ENCODE results near the gene TTN. TPM values are rescaled to one million over a fixed set of nuclear protein-coding genes. Genes with fewer than 3 reads are reported as not detected.

The TTN gene
- total and polyA plus RNA-seq, 2 of the 4 experiments (the other 2 are of a cell fraction) = 0.02 to 0.18 TPM

DNA sequence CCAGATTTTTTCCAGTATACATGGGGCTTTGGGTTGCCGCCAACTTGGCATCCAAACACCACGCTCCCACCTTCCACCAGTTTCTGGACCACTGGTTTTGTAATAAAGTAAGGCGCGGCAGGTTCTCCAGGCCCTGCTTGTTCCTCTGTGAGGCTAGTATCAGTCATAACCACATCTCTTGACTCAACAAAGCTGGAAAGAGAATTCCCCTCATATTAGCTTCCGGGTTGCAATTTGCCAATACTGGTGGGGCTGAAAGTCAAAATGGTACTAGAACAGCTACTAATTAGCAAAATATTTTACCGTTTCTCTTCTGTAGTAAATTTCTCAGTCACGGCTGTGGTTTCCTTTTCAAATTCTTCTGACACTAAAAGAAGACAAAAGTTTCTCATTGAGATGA lies 25.0 kb downstream of the TTN start:
- intact Hi-C loops (cut with micrococcal nuclease) = no loop called here
- no CpG with 5 or more reads among the region's 7 CpGs for WGBS, 2 experiments (ENCODE audit: extremely low coverage in 2 of 2, insufficient read length in 1 of 2)
- no TSS peak for BruUV-seq (replicated peaks)
- Histone ChIP-seq H4K8ac (ENCODE audit: low read depth in 2 of 2, low read length in 2 of 2) (no peak overlapping the region), H2AFZ (replicated peaks; ENCODE audit: low read length, poor library complexity) (no peak overlapping the region), H3K4ac (ENCODE audit: low read depth, low read length) (no peak overlapping the region), H3K36me3 (ENCODE audit: control insufficient read depth, insufficient read depth, low read length) (no peaks in the 10 kb centered on the region), H3K27me3 (ENCODE audit: control insufficient read depth, insufficient read depth, low read length) (no peaks in the 10 kb centered on the region), H4K91ac (ENCODE audit: insufficient read depth, low read depth, low read length) (no peak overlapping the region), H2BK20ac (ENCODE audit: low read depth, low read length) (no peak overlapping the region), H3K18ac (ENCODE audit: low read depth, low read length) (no peak overlapping the region), H3K9me1 (ENCODE audit: insufficient read depth, low read length) (no peaks in the 10 kb centered on the region), H3K4me2 (ENCODE audit: low read depth, low read length) (no peak overlapping the region), H2AK5ac (ENCODE audit: low read depth, low read length) (no peak overlapping the region), H3K9me3 (ENCODE audit: control insufficient read depth, insufficient read depth, low read length) (no peaks in the 10 kb centered on the region), H3K23ac (ENCODE audit: low read depth, low read length) (no peak overlapping the region), H2BK120ac (ENCODE audit: low read depth, low read length) (no peak overlapping the region), H3K4me1 (ENCODE audit: control insufficient read depth, insufficient read depth, low read length) (no peaks in the 10 kb centered on the region), H3K9ac (ENCODE audit: low read depth, low read length) (no peak overlapping the region), H2BK15ac (ENCODE audit: low read depth, low read length) (no peak overlapping the region), H3K4me3 (ENCODE audit: insufficient read depth, low read depth, low read length) (no peak overlapping the region), H3K27ac (ENCODE audit: insufficient read depth, low read length) (no peak overlapping the region), H3K14ac (replicated peaks; ENCODE audit: low read depth, low read length) (no peak overlapping the region), H4K5ac (ENCODE audit: low read depth, low read length) (no peak overlapping the region), H4K20me1 (ENCODE audit: insufficient read depth, low read length) (no peaks in the 10 kb centered on the region), H3K56ac (ENCODE audit: extremely low read depth, insufficient read depth, low read length) (no peak overlapping the region), H3K79me1 (ENCODE audit: low read depth in 1 of 2, low read length in 2 of 2) (no peaks in the 10 kb centered on the region), H2AK9ac (replicated peaks; ENCODE audit: low read depth, low read length, poor library complexity) (no peak overlapping the region), H2BK5ac (ENCODE audit: low read depth, low read length, poor library complexity, severe bottlenecking) (no peak overlapping the region)
- ATAC-seq (ENCODE audit: low read depth) (no peak), DNase-seq (no peak)
- CTCF ChIA-PET = interaction anchor here (0.6 kb wide), 1 partner anchor 20 kb away, joined by 3 read pairs; no protein-coding TSS in a partner anchor
- TF ChIP-seq USF2 (IDR thresholded peaks at IDR 0.05; ENCODE audit: low read depth, low read length) (no peak), RAD21 (IDR thresholded peaks at IDR 0.05; ENCODE audit: low read length) (no peak), MAZ (IDR thresholded peaks at IDR 0.05; ENCODE audit: borderline replicate concordance, low read depth, low read length) (no peak)
- POLR2A ChIA-PET (ENCODE audit: unreplicated experiment) = no interaction called here
- dilution Hi-C loops (cut with HindIII; ENCODE audit: low sequenced_read_pairs, unreplicated experiment) = no loop called here
- in situ Hi-C loops (cut with MboI; ENCODE audit: low sequenced_read_pairs) = no loop called here

All from IMR-90 (cell line).